Dendritic cell treated with granulocyte-macrophage colony-stimulating factor and Interleukin-4, amounts not matched to agents 40 ng/mL and 50 ng/mL, for 4 days (primary cell): ENCODE results near the gene BCAM.
"Not testable (repeated sequence)": the region's sequence is repeated elsewhere in the genome, so short reads cannot be mapped to it uniquely, and the experiment has no call there.

ENCODE experiments used
- H3K27ac Mint-ChIP-seq: one replicate; pipeline ENCODE4 v1.8.0; 2022; ENCODE audit warnings: mild to moderate bottlenecking, mixed read lengths
- H3K27me3 Mint-ChIP-seq: one replicate; pipeline ENCODE4 v1.8.0; 2022; ENCODE audit warnings: mild to moderate bottlenecking, mixed read lengths
- H3K36me3 Mint-ChIP-seq: one replicate; pipeline ENCODE4 v1.8.0; 2022; ENCODE audit warnings: low read depth, mixed read lengths
- H3K4me1 Mint-ChIP-seq: one replicate; pipeline ENCODE4 v1.8.0; 2022; ENCODE audit warnings: low read depth, mixed read lengths
- H3K4me3 Mint-ChIP-seq: one replicate; pipeline ENCODE4 v1.8.0; 2022; ENCODE audit warnings: mild to moderate bottlenecking, moderate library complexity, mixed read lengths
- H3K9me3 Mint-ChIP-seq: one replicate; pipeline ENCODE4 v1.8.0; 2022; ENCODE audit warnings: mixed read lengths
- intact Hi-C: fragments of 100-400 bp; cut with micrococcal nuclease; formaldehyde crosslinking; loops from one replicate; pipeline ENCODE4 v1.15.0; 2022

Gene BCAM, protein sequence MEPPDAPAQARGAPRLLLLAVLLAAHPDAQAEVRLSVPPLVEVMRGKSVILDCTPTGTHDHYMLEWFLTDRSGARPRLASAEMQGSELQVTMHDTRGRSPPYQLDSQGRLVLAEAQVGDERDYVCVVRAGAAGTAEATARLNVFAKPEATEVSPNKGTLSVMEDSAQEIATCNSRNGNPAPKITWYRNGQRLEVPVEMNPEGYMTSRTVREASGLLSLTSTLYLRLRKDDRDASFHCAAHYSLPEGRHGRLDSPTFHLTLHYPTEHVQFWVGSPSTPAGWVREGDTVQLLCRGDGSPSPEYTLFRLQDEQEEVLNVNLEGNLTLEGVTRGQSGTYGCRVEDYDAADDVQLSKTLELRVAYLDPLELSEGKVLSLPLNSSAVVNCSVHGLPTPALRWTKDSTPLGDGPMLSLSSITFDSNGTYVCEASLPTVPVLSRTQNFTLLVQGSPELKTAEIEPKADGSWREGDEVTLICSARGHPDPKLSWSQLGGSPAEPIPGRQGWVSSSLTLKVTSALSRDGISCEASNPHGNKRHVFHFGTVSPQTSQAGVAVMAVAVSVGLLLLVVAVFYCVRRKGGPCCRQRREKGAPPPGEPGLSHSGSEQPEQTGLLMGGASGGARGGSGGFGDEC

DNA sequence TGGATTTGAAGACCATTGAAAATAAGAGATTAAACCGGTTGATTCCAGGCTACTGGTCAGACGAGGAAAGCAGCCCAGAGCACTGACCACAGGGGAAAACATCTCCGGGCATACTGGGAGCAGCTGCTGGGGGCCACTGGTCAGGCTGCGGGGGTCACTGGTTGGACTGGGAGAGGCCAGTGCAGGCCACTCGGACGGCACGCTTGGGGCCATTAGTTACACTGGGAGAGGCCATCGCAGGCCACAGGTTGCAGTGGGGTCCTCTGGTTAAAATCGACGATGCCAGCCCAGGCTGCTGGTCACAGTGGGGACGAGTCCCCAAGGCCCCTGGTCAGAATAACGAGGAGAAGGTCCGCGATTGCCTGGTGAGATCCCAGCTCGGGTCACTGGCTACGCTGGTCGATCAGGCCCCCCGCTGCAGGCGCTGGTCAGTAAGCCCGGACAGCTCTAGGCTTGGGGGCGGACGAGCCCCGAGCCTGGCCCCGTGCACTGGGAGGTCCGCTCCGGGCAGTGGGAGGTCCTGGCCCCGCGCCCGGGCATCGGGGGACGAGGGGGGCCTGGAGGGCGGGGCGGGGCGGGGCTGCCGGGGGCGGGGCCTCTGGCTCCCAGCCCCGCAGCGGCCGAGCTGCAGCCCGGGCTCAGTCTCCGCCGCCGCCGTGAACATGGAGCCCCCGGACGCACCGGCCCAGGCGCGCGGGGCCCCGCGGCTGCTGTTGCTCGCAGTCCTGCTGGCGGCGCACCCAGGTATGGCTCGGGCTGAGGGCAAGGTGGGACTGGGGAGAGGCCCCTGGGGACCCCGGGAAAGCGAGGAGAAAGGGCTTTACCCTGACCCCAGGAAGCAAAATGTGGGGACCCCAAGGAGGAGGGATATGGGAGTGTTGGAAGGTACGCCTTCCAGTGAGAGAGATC is at the start of gene BCAM:
BCAM (plus strand) TSS at position 641 of the 909 bp plus-strand sequence; CDS start at position 663, 22 bp downstream.
- peak within 1 kb of the TSS; percentile 68 for H3K4me3 Mint-ChIP-seq
- peaks cover 25% of the 10 kb centered on the region for H3K4me1 Mint-ChIP-seq
- no peak within 1 kb of the TSS for H3K27ac Mint-ChIP-seq
- H3K36me3 Mint-ChIP-seq, result no peaks in the 10 kb centered on the region
- peaks cover 57% of the 10 kb centered on the region for H3K27me3 Mint-ChIP-seq
- no peaks in the 10 kb centered on the region for H3K9me3 Mint-ChIP-seq
- intact Hi-C loops, result no loop called here

DNA sequence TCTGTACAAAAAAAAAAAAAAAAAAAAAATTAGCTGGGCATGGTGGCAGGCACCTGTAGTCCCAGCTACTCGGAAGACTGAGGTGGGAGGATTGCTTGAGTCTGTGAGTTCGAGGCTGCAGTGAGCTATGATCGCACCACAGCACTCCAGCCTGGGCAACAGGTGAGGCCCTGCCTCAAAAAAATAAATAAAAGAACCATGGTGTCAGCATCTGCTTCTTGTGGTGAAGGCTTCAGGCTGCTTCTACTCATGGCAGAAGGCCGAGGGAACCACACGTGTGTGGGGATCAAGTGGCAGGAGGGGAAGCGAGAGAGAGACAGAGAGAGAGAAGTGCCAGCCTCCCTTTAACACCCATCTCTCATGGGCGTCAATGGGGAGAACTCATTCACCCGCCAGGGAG is 46.9 kb upstream of the BCAM start:
- Mint-ChIP-seq H3K27ac (peak overlapping the region; percentile 55), H3K9me3 (no peaks in the 10 kb centered on the region), H3K4me1 (peaks cover 54% of the 10 kb centered on the region), H3K4me3 (no peak overlapping the region), H3K36me3 (peaks cover 51% of the 10 kb centered on the region), H3K27me3 (no peaks in the 10 kb centered on the region)
- intact Hi-C loops, result no loop called here

DNA sequence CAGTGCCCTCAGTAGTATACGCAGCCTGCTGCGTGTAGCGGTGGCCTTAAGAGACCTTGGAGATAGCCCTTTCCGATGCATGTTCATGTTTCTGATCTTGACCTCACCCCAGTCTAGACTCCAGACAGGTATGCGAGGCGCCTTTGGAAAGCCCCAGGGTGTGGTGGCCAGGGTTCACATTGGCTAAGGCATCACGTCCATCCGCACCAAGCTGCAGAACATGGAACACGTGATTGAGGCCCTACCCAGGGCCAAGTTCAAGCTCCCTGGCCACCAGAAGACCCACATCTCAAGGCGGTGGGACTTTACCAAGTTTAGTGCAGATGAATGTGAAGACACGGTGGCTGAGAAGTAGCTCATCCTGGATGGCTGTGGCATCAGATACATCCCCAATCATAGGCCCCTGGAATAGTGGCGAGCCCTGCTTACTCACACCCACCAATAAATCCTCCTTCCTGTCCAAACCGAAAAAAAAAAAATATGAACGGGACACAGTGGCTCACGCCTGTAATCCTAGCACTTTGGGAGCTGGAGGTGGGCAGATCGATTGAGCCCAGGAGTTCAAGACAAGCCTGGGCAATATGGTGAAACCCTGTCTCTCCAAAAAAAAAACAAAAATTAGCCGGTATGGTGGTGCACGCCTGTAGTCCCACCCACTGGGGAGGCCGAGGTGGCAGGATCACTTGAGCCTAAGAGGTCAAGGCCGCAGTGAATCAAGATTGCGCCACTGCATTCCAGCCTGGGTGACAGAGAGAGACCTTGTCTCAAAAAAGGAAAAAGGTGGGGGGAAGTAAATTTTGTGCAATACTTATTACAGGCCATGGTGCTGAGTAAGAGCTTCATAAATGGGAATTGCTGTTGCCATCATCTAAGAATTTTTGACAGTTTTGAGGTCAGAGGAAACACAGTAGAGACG is 43.6 kb upstream of the BCAM start:
- no peaks in the 10 kb centered on the region for H3K27me3 Mint-ChIP-seq
- H3K4me1 Mint-ChIP-seq, result peaks cover 63% of the 10 kb centered on the region
- H3K9me3 Mint-ChIP-seq, result no peaks in the 10 kb centered on the region
- intact Hi-C loops, result no loop called here
- H3K36me3 Mint-ChIP-seq, result peaks cover 24% of the 10 kb centered on the region
- no peak overlapping the region for H3K4me3 Mint-ChIP-seq
- peak overlapping the region; percentile 67 for H3K27ac Mint-ChIP-seq

DNA sequence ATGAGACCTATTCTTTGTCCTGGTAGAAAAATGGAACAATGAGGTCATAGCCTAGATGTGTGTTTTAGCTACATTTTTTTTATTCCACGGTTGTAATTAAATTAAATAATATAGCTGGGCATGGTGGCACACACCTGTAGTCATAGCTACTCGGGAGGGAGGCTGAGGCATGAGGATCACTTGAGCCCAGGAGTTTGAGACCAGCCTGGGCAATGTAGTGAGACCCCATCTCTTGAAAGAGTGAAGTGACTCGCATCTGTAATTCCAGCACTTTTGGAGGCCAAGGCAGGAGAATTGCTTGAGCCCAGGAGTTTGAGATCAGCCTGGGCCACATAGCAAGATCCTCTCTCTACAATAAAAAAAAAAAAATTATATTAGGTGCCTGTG is 43.0 kb upstream of the BCAM start:
- intact Hi-C loops, result no loop called here
- Mint-ChIP-seq H3K27me3 (no peaks in the 10 kb centered on the region), H3K4me1 (peaks cover 66% of the 10 kb centered on the region)

DNA sequence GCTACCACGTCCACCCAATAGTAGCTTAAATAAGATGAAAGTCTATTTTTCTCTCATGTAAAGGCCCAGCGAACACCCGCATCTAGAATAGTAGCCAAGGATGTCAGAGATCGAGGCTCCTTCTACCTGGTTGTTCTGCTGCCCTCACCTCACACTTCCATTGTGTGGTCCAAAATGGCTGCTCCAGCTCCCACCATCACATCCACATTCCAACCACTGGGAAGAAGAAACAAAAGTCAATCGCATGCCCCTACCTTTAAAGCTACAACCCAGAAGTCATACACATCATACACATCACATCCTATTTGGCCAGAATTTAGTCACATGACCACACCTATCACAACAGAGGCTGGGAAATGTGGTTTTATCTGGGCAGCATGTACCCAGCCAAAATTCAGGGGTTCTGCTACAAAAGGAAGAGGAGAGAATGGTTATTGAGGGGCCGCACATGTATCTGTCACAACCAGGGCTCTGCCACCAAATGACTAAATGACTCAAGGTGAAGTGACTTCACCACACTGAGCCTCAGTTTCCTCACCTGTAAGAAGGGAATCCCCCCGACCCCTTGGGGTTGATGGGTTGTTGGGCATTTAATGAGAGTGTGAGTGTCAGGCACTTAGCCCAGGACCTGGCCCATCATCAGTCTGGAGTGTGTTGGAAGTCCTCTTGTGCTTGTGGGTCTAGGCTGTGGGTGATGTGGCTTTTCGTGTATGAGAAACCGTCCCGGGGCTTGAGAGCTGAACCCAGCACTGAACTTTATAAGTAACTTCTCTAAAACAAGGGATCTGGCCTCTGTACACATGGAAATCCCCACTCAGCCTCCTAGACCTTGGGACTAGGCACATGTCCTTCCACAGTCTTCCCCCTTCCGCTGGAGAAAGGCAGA is 41.4 kb upstream of the BCAM start:
- H3K36me3 Mint-ChIP-seq, result peaks cover 5% of the 10 kb centered on the region
- H3K9me3 Mint-ChIP-seq, result no peaks in the 10 kb centered on the region
- intact Hi-C loops, result loop anchor here (2.0 kb wide), 1 partner anchor 13 kb away; no protein-coding TSS in a partner anchor
- peaks cover 3% of the 10 kb centered on the region for H3K27me3 Mint-ChIP-seq
- H3K4me3 Mint-ChIP-seq, result no peak overlapping the region
- H3K27ac Mint-ChIP-seq, result peak overlapping the region; percentile 74
- H3K4me1 Mint-ChIP-seq, result peaks cover 61% of the 10 kb centered on the region

More for the DNA sequence above, 43.0 kb upstream of the BCAM start:
- Mint-ChIP-seq H3K27ac (peak overlapping the region; percentile 67), H3K36me3 (peaks cover 18% of the 10 kb centered on the region), H3K9me3 (no peaks in the 10 kb centered on the region), H3K4me3 (no peak overlapping the region)

DNA sequence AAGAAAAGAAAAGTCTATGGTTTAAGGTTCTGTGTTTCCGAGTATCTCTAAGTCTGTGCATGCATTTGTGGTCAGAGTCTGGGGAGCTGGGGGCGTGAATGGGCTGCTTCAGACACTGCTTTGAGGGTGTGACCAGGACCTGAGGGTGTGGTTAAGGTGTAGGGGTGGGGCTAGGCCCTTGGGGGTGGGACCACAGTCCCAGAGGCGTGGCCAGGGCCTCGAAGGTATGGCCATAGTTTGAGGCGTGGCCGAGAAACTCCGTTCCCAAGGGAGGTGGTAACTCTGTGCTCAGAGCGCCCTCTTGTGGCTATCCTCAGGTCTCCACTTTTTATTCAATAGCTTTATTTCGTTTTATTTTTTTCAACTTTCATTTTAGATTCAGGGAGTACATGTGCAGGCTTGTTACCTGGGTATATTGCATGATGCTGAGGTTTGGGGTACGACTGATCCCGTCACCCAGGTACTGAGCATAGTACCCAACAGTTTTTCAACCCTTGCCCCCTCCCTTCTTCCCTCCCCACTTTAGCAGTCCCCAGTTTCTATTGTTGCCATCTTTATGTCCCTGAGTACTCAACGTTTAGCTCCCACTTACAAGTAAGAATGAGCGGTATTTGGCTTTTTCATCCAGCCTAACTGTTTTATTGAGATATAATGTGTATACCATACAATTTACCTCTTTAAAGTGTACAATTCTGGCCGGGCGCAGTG is 38.2 kb upstream of the BCAM start:
- Mint-ChIP-seq H3K4me3 (peak overlapping the region; percentile 64), H3K4me1 (peaks cover 41% of the 10 kb centered on the region), H3K27ac (peak overlapping the region; percentile 87), H3K36me3 (peaks cover 5% of the 10 kb centered on the region), H3K9me3 (no peaks in the 10 kb centered on the region), H3K27me3 (peaks cover 8% of the 10 kb centered on the region)
- intact Hi-C loops, result loop anchor here (1.0 to 2.0 kb wide), 5 partner anchors 22 to 200 kb away; partner anchors contain the start of gene BCL3

DNA sequence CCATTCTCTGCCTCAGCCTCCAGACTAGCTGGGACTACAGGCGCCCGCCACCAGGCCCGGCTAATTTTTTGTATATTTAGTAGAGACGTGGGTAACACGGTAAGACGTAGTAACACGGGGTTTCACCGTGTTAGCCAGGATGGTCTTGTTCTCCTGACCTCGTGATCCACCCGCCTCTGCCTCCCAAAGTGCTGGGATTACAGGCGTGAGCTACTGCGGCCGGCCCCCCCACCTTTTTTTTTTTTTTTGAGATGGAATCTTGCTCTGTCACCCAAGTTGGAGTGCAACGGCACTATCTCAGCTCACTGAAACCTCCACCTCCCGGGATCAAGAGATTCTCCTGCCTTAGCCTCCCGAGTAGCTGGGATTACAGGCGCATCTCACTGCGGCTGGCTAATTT is 36.8 kb upstream of the BCAM start:
- H3K27ac Mint-ChIP-seq, H3K36me3 Mint-ChIP-seq, H3K4me3 Mint-ChIP-seq, H3K9me3 Mint-ChIP-seq, intact Hi-C loops: not testable (repeated sequence)
- H3K4me1 Mint-ChIP-seq, result peaks cover 43% of the 10 kb centered on the region
- H3K27me3 Mint-ChIP-seq, result peaks cover 12% of the 10 kb centered on the region

DNA sequence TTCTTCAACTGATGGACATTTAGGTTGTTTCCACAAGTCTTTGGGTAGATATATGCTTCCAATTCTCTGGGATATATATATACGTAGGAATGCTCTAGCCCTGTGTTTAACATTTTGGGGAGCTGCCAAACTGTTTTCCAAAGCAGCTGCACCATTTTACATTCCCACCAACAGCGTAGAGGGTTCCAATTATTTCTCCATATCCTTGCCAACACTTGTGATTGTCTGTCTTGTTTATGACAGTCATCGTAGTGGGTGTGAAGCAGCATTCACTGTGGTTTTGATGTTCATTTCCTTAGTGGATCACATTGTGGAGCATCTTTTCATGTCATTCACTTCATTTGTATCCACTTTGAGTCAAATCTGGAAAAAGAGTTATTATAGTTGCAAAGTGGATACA is 35.9 kb upstream of the BCAM start:
- H3K36me3 Mint-ChIP-seq, result peaks cover 5% of the 10 kb centered on the region
- peaks cover 18% of the 10 kb centered on the region for H3K27me3 Mint-ChIP-seq
- no peak overlapping the region for H3K4me3 Mint-ChIP-seq
- no peaks in the 10 kb centered on the region for H3K9me3 Mint-ChIP-seq
- no peak overlapping the region for H3K27ac Mint-ChIP-seq
- peaks cover 35% of the 10 kb centered on the region for H3K4me1 Mint-ChIP-seq
- intact Hi-C loops, result no loop called here

DNA sequence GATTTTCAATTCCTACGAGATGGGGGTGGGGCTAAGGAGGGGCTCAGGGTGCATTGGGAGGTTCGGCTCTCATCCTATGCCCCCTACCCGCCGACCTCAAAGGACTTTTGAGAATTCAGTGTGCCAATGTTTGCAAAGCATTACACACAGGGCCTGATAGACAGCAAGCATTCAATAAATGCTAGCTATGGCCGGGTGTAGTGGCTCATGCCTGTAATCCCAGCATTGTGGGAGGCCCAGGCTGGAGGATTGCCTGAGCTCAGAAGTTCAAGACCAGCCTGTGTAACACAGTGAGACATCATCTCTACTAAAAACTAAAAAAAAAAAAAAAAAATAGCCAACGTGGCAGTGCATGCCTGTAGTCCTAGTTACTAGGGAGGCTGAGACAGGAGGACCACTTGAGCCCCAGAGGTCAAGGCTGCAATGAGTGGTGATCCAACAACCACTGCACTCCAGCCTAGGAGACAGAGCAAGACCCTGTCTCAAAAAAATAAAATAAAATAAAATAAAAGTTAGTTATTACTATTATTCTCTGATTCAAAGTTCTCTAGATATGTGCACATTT is 33.1 kb upstream of the BCAM start:
- Mint-ChIP-seq H3K36me3 (no peaks in the 10 kb centered on the region), H3K9me3 (no peaks in the 10 kb centered on the region), H3K27me3 (peaks cover 24% of the 10 kb centered on the region), H3K27ac (no peak overlapping the region), H3K4me1 (peaks cover 8% of the 10 kb centered on the region), H3K4me3 (no peak overlapping the region)
- intact Hi-C loops, result no loop called here

DNA sequence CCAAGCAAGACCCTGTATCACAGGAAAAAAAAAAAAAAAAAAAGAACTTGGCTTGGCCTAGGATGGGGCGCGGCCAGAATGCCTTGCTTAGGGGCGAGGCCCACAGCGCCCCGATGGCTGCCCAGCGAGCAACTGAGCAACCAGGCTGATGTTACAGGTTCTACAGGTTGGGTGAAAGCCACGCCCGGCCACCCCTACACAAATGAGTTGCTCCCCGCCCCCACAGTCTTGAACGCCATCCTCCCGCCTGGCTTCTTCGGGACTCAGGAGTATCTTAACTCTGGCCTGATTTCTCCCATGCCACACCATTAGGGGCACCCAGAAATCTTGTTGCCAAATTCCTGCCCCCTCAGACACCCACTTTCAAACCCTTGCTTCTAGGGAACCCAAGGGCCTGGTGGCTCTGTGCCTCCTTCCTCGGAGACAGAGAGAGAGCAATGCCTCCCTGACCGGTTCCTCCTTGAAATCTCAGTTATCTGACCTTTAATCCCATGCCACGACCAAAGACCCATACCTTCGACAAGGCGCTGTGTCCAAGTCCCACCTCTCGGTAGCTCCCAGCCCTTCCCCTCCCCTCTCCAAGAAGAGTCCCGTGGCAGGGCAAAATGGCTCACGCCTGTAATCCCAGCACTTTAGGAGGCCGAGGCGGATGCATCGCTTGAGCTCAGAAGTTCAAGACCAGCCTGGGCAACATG is 32.4 kb upstream of the BCAM start:
- Mint-ChIP-seq H3K27me3 (peaks cover 24% of the 10 kb centered on the region), H3K36me3 (no peaks in the 10 kb centered on the region), H3K27ac (no peak overlapping the region), H3K9me3 (no peaks in the 10 kb centered on the region), H3K4me3 (no peak overlapping the region), H3K4me1 (peaks cover 6% of the 10 kb centered on the region)
- intact Hi-C loops, result no loop called here

DNA sequence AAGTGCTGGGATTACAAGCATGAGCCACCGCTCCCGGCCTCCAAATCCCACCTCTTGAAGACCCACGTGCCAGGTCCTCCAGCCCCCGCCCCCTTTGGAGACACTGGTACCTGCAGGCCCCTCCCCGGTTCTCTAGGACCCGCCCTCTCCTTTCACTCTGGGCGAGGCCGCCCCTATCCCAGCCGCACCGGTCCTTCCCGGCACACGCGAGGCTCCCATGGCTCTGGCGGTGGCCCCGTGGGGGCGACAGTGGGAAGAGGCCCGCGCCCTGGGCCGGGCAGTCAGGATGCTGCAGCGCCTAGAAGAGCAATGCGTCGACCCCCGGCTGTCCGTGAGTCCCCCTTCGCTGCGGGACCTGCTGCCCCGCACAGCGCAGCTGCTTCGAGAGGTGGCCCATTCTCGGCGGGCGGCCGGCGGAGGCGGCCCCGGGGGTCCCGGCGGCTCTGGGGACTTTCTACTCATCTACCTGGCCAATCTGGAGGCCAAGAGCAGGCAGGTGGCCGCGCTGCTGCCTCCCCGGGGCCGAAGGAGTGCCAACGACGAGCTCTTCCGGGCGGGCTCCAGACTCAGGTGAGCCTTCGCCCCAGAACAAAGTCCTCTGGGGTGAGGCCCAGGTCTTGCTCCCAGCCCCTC is 31.1 kb upstream of the BCAM start, which contains the start of gene CBLC:
CBLC (plus strand) TSS at position 176 of the 633 bp plus-strand sequence; CDS start at position 218, 42 bp downstream.
- peaks cover 19% of the 10 kb centered on the region for H3K27me3 Mint-ChIP-seq
- peaks cover 6% of the 10 kb centered on the region for H3K4me1 Mint-ChIP-seq
- H3K36me3 Mint-ChIP-seq, result no peaks in the 10 kb centered on the region
- H3K4me3 Mint-ChIP-seq, result no peak within 1 kb of the TSS
- intact Hi-C loops, result no loop called here
- no peaks in the 10 kb centered on the region for H3K9me3 Mint-ChIP-seq
- peak within 1 kb of the TSS; percentile 48 for H3K27ac Mint-ChIP-seq
